Endothelial cell of umbilical vein (primary cell): ENCODE data around the gene CFAP68. TPM values are rescaled to one million over a fixed set of nuclear protein-coding genes. Genes with fewer than 3 reads are reported as not detected.

Experiments
- BruUV-seq: library from RNA; stranded (reverse); fragments of 400-500 nt; replicated peaks from 2 replicates; lab custom pipeline; 2021; lab: Mats Ljungman, UMichigan
- CTCF ChIA-PET: fragments of 300-600, 350-600 bp; sonication (Branson Sonifier 250); formaldehyde crosslinking; loops from one replicate; lab custom pipeline; 2021; ENCODE audit warnings: antibody characterized with exemption, inconsistent platforms; lab: Charles Lee
- POLR2A ChIA-PET: fragments of 300-600, 350-600 bp; sonication (Branson Sonifier 250); formaldehyde crosslinking; loops from one replicate; lab custom pipeline; 2021; ENCODE audit warnings: antibody characterized with exemption, inconsistent platforms; lab: Charles Lee
- DNase-seq: peaks from one replicate; pipeline ENCODE4 v3.0.0-alpha.2; 2011; ENCODE audit warnings: low read depth, low spot score
- FAIRE-seq: peaks from 2 replicates; lab custom pipeline; 2011; peaks lifted over from hg19 to GRCh38; lab: Jason Lieb, UNC
- H2AFZ ChIP-seq: 2 replicates; pipeline ENCODE4 v1.6.0; 2012; ENCODE audit warnings: low read depth, low read length, control low read depth, inconsistent platforms
- H3K27ac ChIP-seq: 2 replicates; pipeline ENCODE4 v1.5.1; 2011; ENCODE audit warnings: low read depth, mild to moderate bottlenecking, control low read depth, low read length, moderate library complexity; ENCODE audit not compliant: insufficient read depth
- H3K27me3 ChIP-seq, 2 experiments: 2 replicates each; pipeline versions ENCODE4 v1.6.0 to v1.6.1; 2011; ENCODE audit warnings: low read length in 2 of 2, mixed read lengths in 1 of 2; ENCODE audit not compliant: control insufficient read depth in 2 of 2, insufficient read depth in 2 of 2
- H3K36me3 ChIP-seq, 2 experiments: 2 replicates in 1 of 2; 3 replicates in 1 of 2; pipeline ENCODE4 v1.5.1; 2011; ENCODE audit warnings: low read length in 2 of 2, mild to moderate bottlenecking in 1 of 2, moderate library complexity in 1 of 2; ENCODE audit not compliant: control insufficient read depth in 2 of 2, insufficient read depth in 2 of 2; ENCODE audit errors: extremely low read depth in 1 of 2
- H3K4me1 ChIP-seq: 3 replicates; pipeline ENCODE4 v1.5.1; 2011; ENCODE audit warnings: mild to moderate bottlenecking, low read length; ENCODE audit not compliant: control insufficient read depth, insufficient read depth; ENCODE audit errors: extremely low read depth
- H3K4me2 ChIP-seq: 2 replicates; pipeline ENCODE4 v1.6.1; 2011; ENCODE audit warnings: low read length, control low read depth, mixed read lengths; ENCODE audit not compliant: insufficient read depth
- H3K4me3 ChIP-seq, 3 experiments: fragments of 200-600 bp in 1 of 3; sonication (generic), shearing (Covaris generic) in 1 of 3; replicated peaks in 1 of 3; 2 replicates each; pipeline ENCODE4 v1.5.1; 2011 to 2016; ENCODE audit warnings: control low read depth in 3 of 3, low read length in 3 of 3, mild to moderate bottlenecking in 2 of 3, inconsistent platforms in 1 of 3, low read depth in 1 of 3, moderate library complexity in 1 of 3; ENCODE audit not compliant: insufficient read depth in 1 of 3
- H3K79me2 ChIP-seq: 2 replicates; pipeline ENCODE4 v1.6.0; 2012; ENCODE audit warnings: low read length, inconsistent platforms; ENCODE audit not compliant: control insufficient read depth, insufficient read depth
- H3K9ac ChIP-seq: replicated peaks from 2 replicates; pipeline ENCODE3; 2011; ENCODE audit warnings: low read length, control low read depth; ENCODE audit not compliant: insufficient read depth; ENCODE audit errors: extremely low read depth
- H3K9me1 ChIP-seq: replicated peaks from 3 replicates; pipeline ENCODE4 v1.6.0; 2011; ENCODE audit warnings: mild to moderate bottlenecking, low read length; ENCODE audit not compliant: control insufficient read depth, insufficient read depth; ENCODE audit errors: extremely low read depth
- H3K9me3 ChIP-seq: replicated peaks from 2 replicates; pipeline ENCODE4 v1.5.1; 2012; ENCODE audit warnings: low read length, inconsistent platforms; ENCODE audit not compliant: control insufficient read depth, insufficient read depth
- H4K20me1 ChIP-seq: replicated peaks from 2 replicates; pipeline ENCODE3; 2011; ENCODE audit warnings: mild to moderate bottlenecking, low read length; ENCODE audit not compliant: control insufficient read depth, insufficient read depth; ENCODE audit errors: extremely low read depth
- CTCF ChIP-seq, 2 donors: IDR thresholded peaks; 1 replicate in 1 of 2; 2 replicates in 1 of 2; pipeline ENCODE4 v1.5.1; 2011; ENCODE audit warnings: low read length in 2 of 2, mild to moderate bottlenecking in 2 of 2, moderate library complexity in 2 of 2, control low read depth in 1 of 2, inconsistent platforms in 1 of 2, low read depth in 1 of 2; ENCODE audit not compliant: insufficient read depth in 1 of 2; ENCODE audit errors: extremely low read depth in 1 of 2
- EZH2 ChIP-seq: IDR thresholded peaks from 2 replicates; pipeline ENCODE4 v1.6.1; 2012; ENCODE audit warnings: borderline replicate concordance, low read depth, mild to moderate bottlenecking, moderate library complexity, low read length, inconsistent platforms; ENCODE audit not compliant: severe bottlenecking
- FOS ChIP-seq: IDR thresholded peaks from 2 replicates; pipeline ENCODE4 v1.6.1; 2011; ENCODE audit warnings: mild to moderate bottlenecking, low read length, moderate library complexity, borderline replicate concordance; ENCODE audit not compliant: insufficient read depth
- GATA2 ChIP-seq: IDR thresholded peaks from 2 replicates; pipeline ENCODE4 v1.7.0; 2011; ENCODE audit warnings: low read depth, mild to moderate bottlenecking, moderate library complexity, mixed read lengths, low read length; ENCODE audit not compliant: insufficient read length, insufficient read depth
- JUN ChIP-seq: IDR thresholded peaks from 2 replicates; pipeline ENCODE4 v1.6.1; 2011; ENCODE audit warnings: borderline replicate concordance, low read depth; ENCODE audit not compliant: insufficient read length, insufficient read depth
- MAX ChIP-seq: IDR thresholded peaks from 2 replicates; pipeline ENCODE4 v1.6.1; 2011; ENCODE audit not compliant: insufficient read depth, insufficient read length
- MYC ChIP-seq: IDR thresholded peaks from one replicate; pipeline ENCODE4 v1.6.1; 2011; ENCODE audit warnings: mild to moderate bottlenecking, low read depth, low read length
- POLR2A ChIP-seq: IDR thresholded peaks from 2 replicates; pipeline ENCODE4 v1.6.1; 2012; ENCODE audit warnings: low read depth, mild to moderate bottlenecking, control low read depth, low read length
- POLR2AphosphoS5 ChIP-seq: IDR thresholded peaks from 2 replicates; pipeline ENCODE4 v1.6.1; 2012; ENCODE audit warnings: low read depth, mild to moderate bottlenecking, control low read depth, low read length, moderate library complexity; ENCODE audit not compliant: insufficient read depth
- dilution Hi-C: fragments of 300-500 bp; cut with MboI; formaldehyde crosslinking; loops from one replicate; pipeline ENCODE4 v1.15.0; 2019; ENCODE audit warnings: low sequenced_read_pairs; ENCODE audit not compliant: extremely low pct_ligation_motif_present
- intact Hi-C: fragments of 100-400 bp; cut with micrococcal nuclease; formaldehyde crosslinking; loops from one replicate; pipeline ENCODE4 v1.10.0; 2022
- polyA plus RNA-seq, 4 experiments: library from polyadenylated mRNA; depleted of rRNA in 3 of 4; stranded (reverse) in 3 of 4; unstranded in 1 of 4; fragments of >200 nt; gene quantifications; 2 replicates each; pipeline versions ENCODE4 v1.2.1 to v1.2.3, GENCODE V29; 2011 to 2012; ENCODE audit warnings: missing spikeins in 1 of 4
- total RNA-seq: library from RNA; stranded (reverse); gene quantifications from 2 replicates; pipeline ENCODE4 v1.2.3, GENCODE V29; 2021

CFAP68 gene
- total and polyA plus RNA-seq, 2 donors (not counting 3 experiments of a cell fraction or from before 2014, with no cell fraction given) = 7.4 to 10.6 TPM

GRCh38 chr11:111845276-111846028, 33.9 kb upstream of the CFAP68 start:
- no peak overlapping the region for H3K27ac ChIP-seq
- FAIRE-seq (no peak), DNase-seq (no peak)
- H3K36me3 ChIP-seq = peaks cover 0 to 2% of the 10 kb centered on the region in 2 experiments
- no peak overlapping the region for H3K9ac ChIP-seq
- no TSS peak for BruUV-seq
- no peaks in the 10 kb centered on the region for H4K20me1 ChIP-seq
- peaks cover 14% of the 10 kb centered on the region for H3K4me1 ChIP-seq
- H2AFZ ChIP-seq = no peak overlapping the region
- H3K4me2 ChIP-seq = no peak overlapping the region
- dilution Hi-C loops (no loop called here), intact Hi-C loops (no loop called here)
- no peak for TF ChIP-seq EZH2
- TF ChIP-seq POLR2AphosphoS5 = no peak
- TF ChIP-seq JUN = no peak
- TF ChIP-seq FOS = no peak
- no peak for TF ChIP-seq GATA2
- H3K27me3 ChIP-seq = no peaks in the 10 kb centered on the region
- ChIA-PET CTCF (interaction anchor here (0.9 to 3.1 kb wide), 10 partner anchors 8 to 281 kb away, joined by 3 to 16 read pairs (median 4); no protein-coding TSS in a partner anchor), POLR2A (no interaction called here)
- H3K9me3 ChIP-seq = no peaks in the 10 kb centered on the region
- no peaks in the 10 kb centered on the region for H3K79me2 ChIP-seq
- H3K4me3 ChIP-seq = no peak overlapping the region
- H3K9me1 ChIP-seq = no peaks in the 10 kb centered on the region

- ChIA-PET POLR2A (interaction anchor here (1.1 kb wide), 1 partner anchor 25 kb away, joined by 3 read pairs; the partner anchor contains the start of gene ALG9), CTCF (interaction anchor here (0.8 to 3.1 kb wide), 14 partner anchors 13 to 281 kb away, joined by 3 to 16 read pairs (median 4); partner anchors contain the start of genes ALG9 and PPP2R1B)
- Histone ChIP-seq H3K9ac (no peak overlapping the region), H3K9me3 (no peaks in the 10 kb centered on the region), H3K9me1 (no peaks in the 10 kb centered on the region), H3K27me3 (no peaks in the 10 kb centered on the region), H4K20me1 (no peaks in the 10 kb centered on the region), H3K4me1 (peaks cover 14% of the 10 kb centered on the region), H3K79me2 (no peaks in the 10 kb centered on the region), H3K4me2 (no peak overlapping the region), H2AFZ (no peak overlapping the region), H3K27ac (no peak overlapping the region), H3K4me3 (no peak overlapping the region), H3K36me3 (peaks cover 0 to 2% of the 10 kb centered on the region in 2 experiments)
- FAIRE-seq (no peak), DNase-seq (no peak)
- dilution Hi-C loops = no loop called here
- TF ChIP-seq GATA2 (no peak), CTCF (IDR thresholded peaks at IDR 0.05; ENCODE audit: extremely low read depth in 1 of 2, insufficient read depth in 1 of 2, low read depth in 1 of 2, low read length in 2 of 2) (no peak), MAX (no peak), FOS (no peak), JUN (no peak), POLR2AphosphoS5 (no peak), MYC (no peak), EZH2 (no peak), POLR2A (no peak)
- BruUV-seq = no TSS peak
- intact Hi-C loops = no loop called here
Measured at GRCh38 chr11:111846063-111846462, 33.3 kb upstream of the CFAP68 start.
